IPS-18c (cell line): ENCODE measurements around the gene FCGBP.
"Not testable (repeated sequence)": the region's sequence is repeated elsewhere in the genome, so short reads cannot be mapped to it uniquely, and the experiment has no call there.

Experiments
- H3K4me3 ChIP-seq: 2 replicates; pipeline ENCODE4 v1.7.0; 2013; ENCODE audit warnings: low read depth, mild to moderate bottlenecking, low read length, moderate library complexity; ENCODE audit not compliant: insufficient read depth
- H3K9me3 ChIP-seq: one replicate; pipeline ENCODE4 v1.6.1; 2013; ENCODE audit warnings: mild to moderate bottlenecking, low read length, moderate library complexity; ENCODE audit not compliant: control insufficient read depth, insufficient read depth

The FCGBP gene

GRCh38 chr19:39884721-39885120 lies 49.7 kb downstream of the FCGBP start:
- H3K9me3 ChIP-seq, H3K4me3 ChIP-seq: not testable (repeated sequence)
